MCF 10A (cell line): ENCODE data around the gene ARMH4. TPM values are rescaled to one million over a fixed set of nuclear protein-coding genes. Genes with fewer than 3 reads are reported as not detected.

ENCODE experiments used
- BruUV-seq: library from RNA; stranded (reverse); fragments of 400-500 nt; replicated peaks from 2 replicates; lab custom pipeline; 2021; lab: Mats Ljungman, UMichigan
- CTCF ChIA-PET: fragments of 300-600 bp; sonication (Branson Sonifier 250); formaldehyde crosslinking; extraction: SDS; loops from one replicate; lab custom pipeline; 2021; ENCODE audit warnings: antibody characterized with exemption, inconsistent platforms; lab: Yijun Ruan, JAX
- POLR2A ChIA-PET: fragments of 300-600, 350-650 bp; sonication (Branson Sonifier 250); formaldehyde crosslinking; extraction: SDS; loops from one replicate; lab custom pipeline; 2020; ENCODE audit warnings: antibody characterized with exemption, inconsistent platforms; lab: Yijun Ruan, JAX
- DNase-seq: peaks from one replicate; pipeline ENCODE4 v3.0.0-alpha.2; 2018; ENCODE audit not compliant: unreplicated experiment
- H3K27ac Mint-ChIP-seq: one replicate; pipeline ENCODE4 v1.8.0; 2022; ENCODE audit warnings: mild to moderate bottlenecking, low read depth, mixed read lengths; ENCODE audit not compliant: unreplicated experiment
- H3K27me3 Mint-ChIP-seq: one replicate; pipeline ENCODE4 v1.8.0; 2022; ENCODE audit warnings: mixed read lengths; ENCODE audit not compliant: insufficient read depth, unreplicated experiment
- H3K36me3 Mint-ChIP-seq: one replicate; pipeline ENCODE4 v1.8.0; 2022; ENCODE audit warnings: mild to moderate bottlenecking, moderate library complexity, mixed read lengths; ENCODE audit not compliant: insufficient read depth, unreplicated experiment
- H3K4me1 Mint-ChIP-seq: one replicate; pipeline ENCODE4 v1.8.0; 2022; ENCODE audit warnings: mixed read lengths; ENCODE audit not compliant: insufficient read depth, unreplicated experiment
- H3K4me3 Mint-ChIP-seq: one replicate; pipeline ENCODE4 v1.8.0; 2022; ENCODE audit warnings: mild to moderate bottlenecking, moderate library complexity, mixed read lengths; ENCODE audit not compliant: unreplicated experiment
- H3K9me3 Mint-ChIP-seq: one replicate; pipeline ENCODE4 v1.8.0; 2022; ENCODE audit warnings: mixed read lengths; ENCODE audit not compliant: unreplicated experiment
- CTCF ChIP-seq: fragments of 200-600 bp; IDR thresholded peaks from one replicate; pipeline ENCODE4 v1.8.0; 2022; ENCODE audit warnings: antibody characterized with exemption, mild to moderate bottlenecking; ENCODE audit not compliant: unreplicated experiment
- intact Hi-C: fragments of 100-400 bp; cut with micrococcal nuclease; formaldehyde crosslinking; loops from 2 replicates; pipeline ENCODE4 v1.14.1; 2022
- total RNA-seq: library from RNA; stranded (reverse); gene quantifications from 2 replicates; pipeline ENCODE4 v1.2.3, GENCODE V29; 2022

The ARMH4 gene
- total RNA-seq, 1 experiment from 2014 or later, result not detected

GRCh38 chr14:58191763-58192601 lies 40.0 kb upstream of the ARMH4 start:
- no peak for DNase-seq
- no TSS peak for BruUV-seq
- ChIA-PET POLR2A (interaction anchor here (1.1 to 1.5 kb wide), 2 partner anchors 21 to 53 kb away, joined by 3 to 4 read pairs; partner anchors contain the start of gene PSMA3), CTCF (interaction anchor here (0.9 kb wide), 1 partner anchor 84 kb away, joined by 6 read pairs; no protein-coding TSS in a partner anchor)
- peaks cover 18% of the 10 kb centered on the region for H3K27me3 Mint-ChIP-seq
- no peak overlapping the region for H3K4me3 Mint-ChIP-seq
- H3K27ac Mint-ChIP-seq, result no peak overlapping the region
- no peaks in the 10 kb centered on the region for H3K36me3 Mint-ChIP-seq
- no peaks in the 10 kb centered on the region for H3K4me1 Mint-ChIP-seq
- no peak for TF ChIP-seq CTCF
- no peaks in the 10 kb centered on the region for H3K9me3 Mint-ChIP-seq
- intact Hi-C loops, result no loop called here

GRCh38 chr14:58189176-58189575 lies 37.2 kb upstream of the ARMH4 start:
- Mint-ChIP-seq H3K4me1 (no peaks in the 10 kb centered on the region), H3K36me3 (no peaks in the 10 kb centered on the region), H3K9me3 (no peaks in the 10 kb centered on the region), H3K27ac (no peak overlapping the region), H3K4me3 (no peak overlapping the region), H3K27me3 (peaks cover 17% of the 10 kb centered on the region)
- DNase-seq, result no peak
- TF ChIP-seq CTCF, result no peak
- CTCF ChIA-PET, result no interaction called here
- POLR2A ChIA-PET, result interaction anchor here (1.0 to 1.9 kb wide), 3 partner anchors 10 to 56 kb away, joined by 3 to 5 read pairs (median 3); partner anchors contain the start of genes ACTR10 and PSMA3
- BruUV-seq, result no TSS peak
- intact Hi-C loops, result no loop called here

GRCh38 chr14:58177125-58177524 lies 25.1 kb upstream of the ARMH4 start:
- no peak for DNase-seq
- H3K4me3 Mint-ChIP-seq, result no peak overlapping the region
- no peaks in the 10 kb centered on the region for H3K36me3 Mint-ChIP-seq
- no peak for TF ChIP-seq CTCF
- intact Hi-C loops, result no loop called here
- no TSS peak for BruUV-seq
- H3K27ac Mint-ChIP-seq, result no peak overlapping the region
- no peaks in the 10 kb centered on the region for H3K9me3 Mint-ChIP-seq
- POLR2A ChIA-PET, result interaction anchor here (1.1 to 1.7 kb wide), 2 partner anchors 12 to 22 kb away, joined by 3 to 4 read pairs; partner anchors contain the start of gene ACTR10
- CTCF ChIA-PET, result interaction anchor here (0.6 to 1.3 kb wide), 3 partner anchors 10 to 12 kb away, joined by 3 to 5 read pairs (median 3); no protein-coding TSS in a partner anchor
- H3K27me3 Mint-ChIP-seq, result peaks cover 12% of the 10 kb centered on the region
- no peaks in the 10 kb centered on the region for H3K4me1 Mint-ChIP-seq

GRCh38 chr14:58171090-58171489 lies 19.1 kb upstream of the ARMH4 start:
- no TSS peak for BruUV-seq
- Mint-ChIP-seq H3K9me3 (no peaks in the 10 kb centered on the region), H3K36me3 (peaks cover 5% of the 10 kb centered on the region), H3K4me3 (peak overlapping the region; percentile 40), H3K4me1 (peaks cover 14% of the 10 kb centered on the region), H3K27me3 (peaks cover 33% of the 10 kb centered on the region), H3K27ac (peak overlapping the region; percentile 39)
- intact Hi-C loops, result no loop called here
- DNase-seq, result peak; percentile 89
- ChIA-PET POLR2A (interaction anchor here (1.3 to 1.7 kb wide), 2 partner anchors 22 to 29 kb away, joined by 3 to 8 read pairs; partner anchors contain the start of gene ACTR10), CTCF (interaction anchor here (1.0 to 8.2 kb wide), 2 partner anchors 10 to 62 kb away, joined by 4 to 108 read pairs; no protein-coding TSS in a partner anchor)
- no peak for TF ChIP-seq CTCF
